Cortex of kidney (tissue), 1 donor: Measurements from ENCODE around the gene ELK1.
"Not testable (repeated sequence)": the region's sequence is repeated elsewhere in the genome, so short reads cannot be mapped to it uniquely, and the experiment has no call there.

Experiments
- DNase-seq: peaks from one replicate; lab custom pipeline; 2025; lab: John Stamatoyannopoulos, UW

The ELK1 gene

GRCh38 chrX:47611489-47611888, 38.9 kb downstream of the ELK1 start:
- DNase-seq = no peak

GRCh38 chrX:47610511-47610910, 39.9 kb downstream of the ELK1 start:
- DNase-seq = no peak

- DNase-seq = no peak
These were observed 42.1 kb downstream of the ELK1 start for GRCh38 chrX:47608130-47608810.

- DNase-seq = no peak
These were observed 43.3 kb downstream of the ELK1 start for GRCh38 chrX:47607091-47607490.

GRCh38 chrX:47605024-47605423, 45.3 kb downstream of the ELK1 start:
- DNase-seq = no peak

- not testable (repeated sequence) for DNase-seq
These were observed 47.2 kb downstream of the ELK1 start for GRCh38 chrX:47603125-47603524.

GRCh38 chrX:47597222-47597621, 53.1 kb downstream of the ELK1 start:
- DNase-seq = no peak

GRCh38 chrX:47596256-47596655, 54.1 kb downstream of the ELK1 start:
- no peak for DNase-seq

GRCh38 chrX:47595716-47596251, 54.6 kb downstream of the ELK1 start:
- no peak for DNase-seq

- DNase-seq = no peak
These were observed 56.8 kb downstream of the ELK1 start for GRCh38 chrX:47593522-47593921.

GRCh38 chrX:47590984-47591383, 59.4 kb downstream of the ELK1 start:
- DNase-seq = no peak

GRCh38 chrX:47587906-47588735, 62.2 kb downstream of the ELK1 start:
- no peak for DNase-seq

GRCh38 chrX:47587091-47587891, 63.1 kb downstream of the ELK1 start:
- DNase-seq = no peak

- DNase-seq = no peak
These were observed 64.1 kb downstream of the ELK1 start for GRCh38 chrX:47586043-47586787.
